Fibroblast of lung (primary cell): Measurements from ENCODE around the gene IL1RN.

ENCODE experiments used
- EZH2 ChIP-seq: IDR thresholded peaks from 2 replicates; pipeline ENCODE4 v1.5.1; 2012; ENCODE audit warnings: low read length, control low read depth, mild to moderate bottlenecking; ENCODE audit errors: missing control alignments
- TF ChIP-seq, protein P1 (sequence below), 2 donors: IDR thresholded peaks in 1 of 2; conservative IDR thresholded peaks in 1 of 2; 1 replicate in 1 of 2; 2 replicates in 1 of 2; pipeline ENCODE4 v1.5.1; 2011 to 2012; ENCODE audit warnings: low read length in 2 of 2, control low read depth in 1 of 2, inconsistent platforms in 1 of 2, low read depth in 1 of 2, mild to moderate bottlenecking in 1 of 2

DNA sequence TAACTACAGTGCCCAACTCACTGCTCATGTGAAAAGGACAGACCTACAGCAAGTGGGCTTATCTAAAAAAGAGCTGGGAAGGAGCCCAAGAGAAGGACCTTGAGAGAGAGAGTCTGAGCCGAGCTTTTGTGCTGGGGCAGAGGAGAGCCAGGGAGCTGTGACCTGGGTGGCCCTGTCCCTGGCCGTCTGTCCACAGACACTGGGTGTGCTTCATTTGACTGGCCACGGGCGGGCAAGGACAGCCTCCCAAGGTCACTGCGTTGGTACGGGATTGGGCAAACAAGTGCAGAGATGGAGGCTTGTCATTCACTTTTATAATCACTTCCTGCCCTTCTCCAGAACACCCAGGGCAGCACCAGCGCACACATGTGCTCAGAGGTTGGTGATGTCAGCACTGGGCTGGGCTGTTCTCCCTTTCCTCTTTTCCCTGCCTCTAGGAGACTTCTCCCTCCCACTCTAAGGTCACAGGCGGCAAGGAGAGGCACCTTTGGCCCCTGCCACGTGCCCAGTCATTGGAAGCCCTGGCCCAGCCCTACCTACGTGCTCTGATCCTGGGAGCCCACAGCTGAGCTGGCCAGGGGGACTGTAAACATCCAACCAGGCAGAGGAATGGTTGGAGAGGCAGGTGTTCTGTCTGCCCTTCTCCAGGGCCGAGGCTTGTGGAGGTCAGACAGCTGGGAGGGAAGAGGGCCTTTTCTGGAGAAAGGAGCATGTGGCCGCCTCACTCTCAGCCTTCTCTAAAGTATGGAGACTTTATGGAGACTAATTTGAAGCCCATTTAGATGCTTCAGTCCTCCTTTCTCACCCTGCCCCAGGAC lies 39.9 kb downstream of the IL1RN start:
- TF ChIP-seq EZH2 = no peak
- TF ChIP-seq, protein P1, sequence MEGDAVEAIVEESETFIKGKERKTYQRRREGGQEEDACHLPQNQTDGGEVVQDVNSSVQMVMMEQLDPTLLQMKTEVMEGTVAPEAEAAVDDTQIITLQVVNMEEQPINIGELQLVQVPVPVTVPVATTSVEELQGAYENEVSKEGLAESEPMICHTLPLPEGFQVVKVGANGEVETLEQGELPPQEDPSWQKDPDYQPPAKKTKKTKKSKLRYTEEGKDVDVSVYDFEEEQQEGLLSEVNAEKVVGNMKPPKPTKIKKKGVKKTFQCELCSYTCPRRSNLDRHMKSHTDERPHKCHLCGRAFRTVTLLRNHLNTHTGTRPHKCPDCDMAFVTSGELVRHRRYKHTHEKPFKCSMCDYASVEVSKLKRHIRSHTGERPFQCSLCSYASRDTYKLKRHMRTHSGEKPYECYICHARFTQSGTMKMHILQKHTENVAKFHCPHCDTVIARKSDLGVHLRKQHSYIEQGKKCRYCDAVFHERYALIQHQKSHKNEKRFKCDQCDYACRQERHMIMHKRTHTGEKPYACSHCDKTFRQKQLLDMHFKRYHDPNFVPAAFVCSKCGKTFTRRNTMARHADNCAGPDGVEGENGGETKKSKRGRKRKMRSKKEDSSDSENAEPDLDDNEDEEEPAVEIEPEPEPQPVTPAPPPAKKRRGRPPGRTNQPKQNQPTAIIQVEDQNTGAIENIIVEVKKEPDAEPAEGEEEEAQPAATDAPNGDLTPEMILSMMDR (conservative IDR thresholded peaks at IDR 0.05 in 1 of 2, IDR thresholded peaks at IDR 0.05 in 1 of 2; ENCODE audit: low read depth in 1 of 2, low read length in 2 of 2) = no peak
